HG02642 (cell line): ENCODE results near the gene FAM177B.

Experiments used
- ATAC-seq: cut with Tn5 transposase; IDR thresholded peaks from one replicate; pipeline ENCODE4 v1.9.1; 2021; ENCODE audit warnings: mild to moderate bottlenecking; ENCODE audit not compliant: unreplicated experiment, poor library complexity

Gene FAM177B

DNA sequence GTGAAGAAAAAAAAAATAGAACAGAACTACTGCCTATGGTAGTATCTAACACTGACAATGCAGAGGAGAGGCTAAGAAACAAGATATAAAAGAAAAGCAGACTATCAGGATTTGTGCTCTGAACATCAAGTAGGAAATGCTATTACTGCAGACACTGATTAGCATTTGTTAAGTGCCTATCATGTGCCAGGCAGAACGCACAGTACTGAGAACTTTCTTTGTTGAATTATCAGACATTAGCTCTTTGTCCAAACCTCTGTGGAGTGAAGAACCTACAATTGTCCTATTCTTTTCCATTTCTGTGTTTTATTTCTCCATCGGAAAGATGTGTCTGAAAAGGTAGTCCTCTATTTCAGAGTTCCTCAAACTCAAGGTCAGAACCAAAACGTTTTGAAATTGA, 47.4 kb downstream of the FAM177B start:
- no peak for ATAC-seq

- ATAC-seq, result no peak
These were observed 47.9 kb downstream of the FAM177B start for GRCh38 chr1:222784916-222785315.

GRCh38 chr1:222785529-222785928, 48.5 kb downstream of the FAM177B start:
- no peak for ATAC-seq

- no peak for ATAC-seq
These were observed 49.1 kb downstream of the FAM177B start for GRCh38 chr1:222786121-222786520.

- ATAC-seq, result no peak
These were observed 50.7 kb downstream of the FAM177B start for GRCh38 chr1:222787729-222788128.

GRCh38 chr1:222788402-222789156, 51.6 kb downstream of the FAM177B start:
- peak; percentile 68 for ATAC-seq

- ATAC-seq, result no peak
These were observed 53.1 kb downstream of the FAM177B start for GRCh38 chr1:222790115-222790514.

GRCh38 chr1:222790520-222790919, 53.5 kb downstream of the FAM177B start:
- ATAC-seq, result no peak

DNA sequence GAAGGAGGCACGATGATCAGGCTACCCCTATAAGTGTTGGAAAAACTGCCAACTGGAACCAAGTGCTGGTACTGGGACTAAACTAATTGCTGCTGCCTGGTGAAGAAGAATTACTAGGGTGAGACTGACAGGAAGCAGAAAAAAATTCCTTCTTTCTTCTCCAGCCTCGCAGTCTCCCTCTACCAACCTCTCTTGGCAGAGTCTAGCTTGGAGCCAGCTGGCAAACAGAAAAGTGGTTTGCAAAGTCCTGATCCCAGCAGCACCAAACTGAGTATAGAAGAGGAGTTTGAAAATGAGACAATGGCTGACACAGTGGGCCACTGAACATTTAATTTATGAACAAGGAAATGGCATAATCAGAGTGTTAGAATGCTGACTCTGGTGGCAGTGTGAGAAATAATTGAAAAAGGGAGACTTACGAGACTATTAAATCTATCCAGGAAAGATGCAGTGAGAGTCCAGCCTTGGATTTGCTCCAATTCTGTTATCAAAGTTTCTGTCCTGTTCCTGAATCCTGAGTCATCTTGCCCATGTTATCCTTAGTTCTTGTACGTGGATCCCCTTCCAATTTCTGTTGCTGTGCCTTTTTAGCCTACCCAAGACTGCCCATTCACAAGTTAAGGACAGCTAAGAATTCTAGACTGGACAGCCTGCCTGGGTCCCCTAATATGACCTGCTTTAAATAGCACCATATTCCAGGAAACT, 54.2 kb downstream of the FAM177B start:
- no peak for ATAC-seq

DNA sequence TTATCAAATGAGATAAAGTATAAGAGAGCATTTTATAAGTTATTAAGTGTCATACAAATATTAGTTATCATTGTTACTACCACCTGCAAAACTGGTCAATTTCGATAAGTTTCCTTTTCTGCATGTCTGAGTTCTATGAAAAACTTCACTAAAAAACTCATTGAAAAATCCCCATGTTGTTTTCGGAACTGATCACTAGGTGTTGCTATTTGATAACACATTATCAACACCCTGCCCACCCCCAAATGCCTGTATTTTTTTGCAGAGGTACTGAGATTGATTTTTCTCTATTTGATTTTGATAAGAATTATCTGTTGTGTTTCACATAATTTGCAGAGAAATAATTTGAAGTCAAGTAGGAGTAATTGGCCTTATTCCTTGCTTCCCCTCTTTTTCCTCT, 55.7 kb downstream of the FAM177B start:
- ATAC-seq, result no peak

DNA sequence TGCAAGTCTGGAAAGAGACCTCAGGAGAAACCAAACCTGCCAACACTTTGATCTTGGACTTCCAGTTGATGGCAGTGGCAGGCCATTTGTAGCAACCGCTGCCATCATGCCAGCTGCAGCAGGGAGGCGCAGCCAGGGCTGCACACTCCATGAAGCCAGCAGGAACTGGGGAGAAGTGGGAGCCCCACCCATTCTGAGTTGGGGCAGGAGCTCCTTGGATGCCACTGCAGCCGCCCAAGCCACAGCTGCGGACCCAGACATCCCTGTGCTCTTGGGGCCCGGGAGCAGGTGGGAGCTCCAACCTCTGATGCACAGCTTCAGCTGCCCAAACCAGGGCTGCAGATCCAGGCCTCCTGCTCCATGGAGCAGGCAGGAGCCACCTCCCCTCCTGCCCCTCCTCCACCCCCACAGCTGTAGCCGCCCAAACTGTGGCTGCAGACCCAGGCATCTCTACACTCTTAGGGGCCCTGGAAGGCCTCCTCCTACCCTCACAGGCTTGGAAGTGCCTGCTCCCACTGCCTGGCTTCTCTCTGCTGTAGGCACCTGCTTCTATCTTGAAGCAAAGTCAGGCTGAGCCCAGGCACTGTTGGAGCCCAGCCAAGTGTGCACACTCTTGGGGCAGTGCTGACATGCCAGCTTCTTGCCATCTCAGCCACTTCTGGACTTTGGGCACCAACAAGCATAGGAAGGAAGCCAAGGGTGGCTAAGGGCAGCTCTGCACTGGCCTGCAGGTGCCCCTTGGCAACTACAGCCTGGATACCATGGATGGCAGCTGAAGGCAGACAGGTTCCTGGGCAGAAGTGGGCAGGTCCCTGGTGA, 57.9 kb downstream of the FAM177B start:
- ATAC-seq, result no peak

- no peak for ATAC-seq
These were observed 61.1 kb downstream of the FAM177B start for GRCh38 chr1:222798116-222798515.

GRCh38 chr1:222798975-222799374, 62.0 kb downstream of the FAM177B start:
- ATAC-seq, result no peak
